ENCODE measurements around the gene FAM174C.

FAM174C gene

DNA sequence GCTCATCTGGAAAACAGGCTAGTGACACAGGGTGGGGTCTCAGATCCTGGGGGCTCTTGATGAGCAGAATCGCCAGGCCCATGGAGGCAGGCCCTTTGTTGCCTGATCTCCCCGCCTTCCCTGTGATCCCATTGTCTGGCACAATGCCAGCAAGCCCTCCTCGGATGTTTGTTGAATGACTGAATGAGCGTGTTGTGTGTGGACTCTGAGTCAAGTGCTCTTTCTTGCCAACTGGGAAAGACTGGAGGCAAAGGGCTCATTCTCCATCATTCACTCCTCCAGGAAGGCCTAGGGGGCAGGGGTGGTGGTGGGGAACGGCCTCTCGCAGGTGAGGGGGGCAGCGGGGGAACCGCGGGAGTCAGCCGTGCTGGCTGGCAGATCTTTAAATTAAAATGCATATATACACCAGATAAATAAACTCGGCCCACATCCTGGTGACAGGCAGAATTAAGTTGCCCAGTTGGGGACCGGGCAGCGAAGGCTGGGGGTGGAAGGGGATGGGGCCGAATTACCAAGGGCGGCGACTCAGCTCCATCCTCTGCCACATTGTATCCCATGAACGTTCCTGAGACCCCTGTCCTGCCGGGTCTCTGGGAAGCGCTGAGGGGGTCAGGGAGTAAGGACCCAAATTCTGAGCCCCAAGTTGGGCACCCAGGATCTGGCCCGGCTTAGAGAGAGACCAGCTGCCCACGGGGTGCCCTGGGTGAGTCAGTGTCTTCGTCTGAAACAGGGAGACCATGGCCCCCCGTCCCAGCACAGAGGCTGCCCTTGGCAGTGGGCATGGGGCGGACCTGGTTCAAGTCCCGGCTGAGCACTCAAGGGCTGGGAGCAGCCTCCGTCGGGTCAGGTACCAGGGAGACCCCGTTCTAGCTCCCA, 34.9 kb downstream of the FAM174C start:
- H3K4me1 ChIP-seq = peaks cover 22 to 75% (median 55%) of the 10 kb centered on the region in 10 experiments
- H3K9me3 ChIP-seq (replicated peaks in 1 of 11) = no peaks in the 10 kb centered on the region
- no peak overlapping the region for H3K27ac ChIP-seq
- no peak for TF ChIP-seq Cebpa-rat (IDR thresholded peaks at IDR 0.05)
- H3K36me3 ChIP-seq = no peaks in the 10 kb centered on the region
- peaks cover 0 to 32% (median 13%) of the 10 kb centered on the region in 11 experiments; a peak in 14 of 22 replicates for H4K20me1 ChIP-seq
- no peak overlapping the region for H3K4me3 ChIP-seq
- no peak overlapping the region for H3K9ac ChIP-seq
- peak overlapping the region in 4 of 11 experiments; percentile 42 to 97 (median 90); a peak in 6 of 22 replicates for H3K4me2 ChIP-seq
- peaks cover 0 to 49% (median 16%) of the 10 kb centered on the region in 11 experiments; a peak in 13 of 22 replicates for H3K27me3 ChIP-seq

DNA sequence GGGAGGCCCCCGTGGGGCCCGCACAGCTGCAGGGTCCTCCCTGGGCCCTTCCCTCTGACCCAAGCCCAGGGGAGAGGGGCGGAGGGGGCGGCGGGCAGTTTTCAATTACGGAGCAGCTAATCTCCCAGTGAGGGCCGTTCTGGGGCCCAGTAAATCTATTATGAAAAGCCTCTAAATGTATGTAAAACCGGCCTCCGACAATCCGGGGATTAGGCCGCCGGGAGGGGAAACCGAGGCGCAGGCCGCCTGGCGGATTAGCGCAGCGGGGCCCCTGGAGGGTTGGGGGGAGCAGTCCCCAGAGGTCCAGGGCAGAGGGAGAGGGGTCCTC, 35.5 kb downstream of the FAM174C start:
- Histone ChIP-seq H3K4me3 (no peak overlapping the region), H4K20me1 (peaks cover 0 to 37% (median 13%) of the 10 kb centered on the region in 11 experiments; a peak in 14 of 22 replicates), H3K27me3 (peaks cover 2 to 55% (median 22%) of the 10 kb centered on the region in 11 experiments), H3K4me2 (peak overlapping the region in 8 of 11 experiments; percentile 67 to 97 (median 82); a peak in 15 of 22 replicates), H3K9me3 (replicated peaks in 1 of 11) (no peaks in the 10 kb centered on the region), H3K36me3 (no peaks in the 10 kb centered on the region), H3K9ac (no peak overlapping the region), H3K27ac (no peak overlapping the region), H3K4me1 (peaks cover 24 to 77% (median 61%) of the 10 kb centered on the region in 10 experiments)
- TF ChIP-seq Cebpa-rat (IDR thresholded peaks at IDR 0.05) = no peak

DNA sequence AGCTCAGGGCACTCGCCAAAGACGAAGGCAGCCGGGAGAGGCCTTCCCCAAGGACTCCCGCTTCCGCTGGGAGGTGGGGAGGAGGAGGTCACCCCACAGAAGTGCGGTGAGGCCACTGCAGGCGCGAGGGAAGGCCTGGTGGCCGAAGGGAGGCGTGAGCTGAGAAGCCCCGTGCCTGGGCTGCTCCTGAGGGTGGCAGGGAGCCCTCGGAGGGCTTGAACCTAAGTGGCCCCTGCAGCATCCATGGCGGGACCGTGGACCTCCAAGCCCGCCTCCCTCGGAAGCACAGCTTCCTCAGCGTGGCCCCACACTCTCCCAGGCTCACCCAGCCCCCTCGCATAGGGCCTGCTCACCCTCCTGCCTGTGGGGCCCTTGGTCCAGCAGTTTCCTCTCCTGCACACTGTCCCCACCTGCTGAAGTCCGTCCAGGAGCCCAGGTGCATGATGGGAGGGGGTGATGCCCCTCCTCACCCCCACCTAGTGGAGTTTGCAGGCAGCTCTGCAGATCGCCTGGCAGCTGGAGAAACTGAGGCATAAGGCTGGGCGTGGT, 36.3 kb downstream of the FAM174C start:
- Histone ChIP-seq H3K27ac (no peak overlapping the region), H3K4me3 (no peak overlapping the region), H3K9me3 (replicated peaks in 1 of 11) (no peaks in the 10 kb centered on the region), H3K27me3 (peaks cover 10 to 63% (median 30%) of the 10 kb centered on the region in 11 experiments), H4K20me1 (peaks cover 0 to 45% (median 13%) of the 10 kb centered on the region in 11 experiments; a peak in 15 of 22 replicates), H3K9ac (peak overlapping the region in 4 of 11 experiments; percentile 3 to 34 (median 28); a peak in 3 of 22 replicates), H3K4me1 (peaks cover 27 to 81% (median 68%) of the 10 kb centered on the region in 10 experiments), H3K36me3 (no peaks in the 10 kb centered on the region), H3K4me2 (peak overlapping the region; percentile 38 to 97 (median 76); a peak in 21 of 22 replicates)
- TF ChIP-seq Cebpa-rat (IDR thresholded peaks at IDR 0.05) = no peak

DNA sequence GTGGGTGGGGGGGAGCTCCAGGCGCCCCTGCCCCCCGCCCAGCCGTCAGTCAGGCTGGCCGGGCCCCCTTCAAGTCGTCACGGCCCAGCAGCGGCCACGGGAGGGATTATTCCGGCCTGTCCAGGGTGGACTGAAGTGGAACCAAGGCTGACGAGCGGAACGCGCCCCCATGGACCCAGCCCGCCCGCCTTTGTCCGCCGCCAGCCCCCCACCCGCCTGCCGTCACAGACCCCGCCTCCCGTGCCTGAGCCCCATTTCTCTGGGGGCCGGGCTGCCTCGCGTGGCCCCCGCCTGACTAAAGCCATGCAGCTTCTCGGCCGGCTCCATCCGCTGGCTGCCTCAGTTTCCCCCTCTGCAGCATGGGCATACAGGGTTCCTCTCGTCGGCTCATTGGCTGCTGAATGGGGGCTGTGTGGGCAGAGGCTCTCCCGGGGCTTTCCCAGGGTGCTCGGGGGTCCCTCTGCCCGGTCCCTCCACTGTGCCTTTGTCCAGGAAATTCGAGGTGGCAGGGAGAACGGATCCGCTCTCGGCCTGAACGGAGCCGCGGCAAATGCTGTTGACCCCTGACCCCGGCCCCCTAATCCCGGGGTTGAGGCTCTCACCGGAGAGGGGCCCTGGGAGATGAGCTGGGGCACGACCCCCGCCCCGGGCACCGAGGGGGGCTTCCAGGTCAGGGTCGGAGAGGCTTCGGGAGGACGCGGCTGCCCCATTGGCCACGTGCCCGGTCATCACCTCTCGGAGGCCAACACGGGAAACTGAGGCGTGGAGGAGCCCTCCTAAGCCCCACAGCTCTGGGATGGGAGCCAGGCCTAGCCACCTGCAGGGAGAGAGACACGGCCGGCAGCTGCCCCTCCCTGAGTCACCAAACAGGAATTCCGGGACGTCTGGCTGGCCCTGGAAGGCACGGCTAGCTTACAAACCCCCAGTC, 37.7 kb downstream of the FAM174C start:
- Histone ChIP-seq H3K9ac (peak overlapping the region in 2 of 11 experiments; percentile 16 to 33; a peak in 2 of 22 replicates), H3K4me3 (peak overlapping the region in 3 of 10 experiments; percentile 22 to 33 (median 27); a peak in 2 of 20 replicates), H3K36me3 (no peaks in the 10 kb centered on the region), H3K9me3 (replicated peaks in 1 of 11) (no peaks in the 10 kb centered on the region), H3K4me2 (peak overlapping the region; percentile 53 to 97 (median 83)), H3K27ac (no peak overlapping the region), H3K27me3 (peaks cover 25 to 78% (median 44%) of the 10 kb centered on the region in 11 experiments), H3K4me1 (peaks cover 27 to 82% (median 70%) of the 10 kb centered on the region in 10 experiments), H4K20me1 (peaks cover 0 to 59% (median 13%) of the 10 kb centered on the region in 11 experiments; a peak in 15 of 22 replicates)
- TF ChIP-seq Cebpa-rat (IDR thresholded peaks at IDR 0.05) = no peak

DNA sequence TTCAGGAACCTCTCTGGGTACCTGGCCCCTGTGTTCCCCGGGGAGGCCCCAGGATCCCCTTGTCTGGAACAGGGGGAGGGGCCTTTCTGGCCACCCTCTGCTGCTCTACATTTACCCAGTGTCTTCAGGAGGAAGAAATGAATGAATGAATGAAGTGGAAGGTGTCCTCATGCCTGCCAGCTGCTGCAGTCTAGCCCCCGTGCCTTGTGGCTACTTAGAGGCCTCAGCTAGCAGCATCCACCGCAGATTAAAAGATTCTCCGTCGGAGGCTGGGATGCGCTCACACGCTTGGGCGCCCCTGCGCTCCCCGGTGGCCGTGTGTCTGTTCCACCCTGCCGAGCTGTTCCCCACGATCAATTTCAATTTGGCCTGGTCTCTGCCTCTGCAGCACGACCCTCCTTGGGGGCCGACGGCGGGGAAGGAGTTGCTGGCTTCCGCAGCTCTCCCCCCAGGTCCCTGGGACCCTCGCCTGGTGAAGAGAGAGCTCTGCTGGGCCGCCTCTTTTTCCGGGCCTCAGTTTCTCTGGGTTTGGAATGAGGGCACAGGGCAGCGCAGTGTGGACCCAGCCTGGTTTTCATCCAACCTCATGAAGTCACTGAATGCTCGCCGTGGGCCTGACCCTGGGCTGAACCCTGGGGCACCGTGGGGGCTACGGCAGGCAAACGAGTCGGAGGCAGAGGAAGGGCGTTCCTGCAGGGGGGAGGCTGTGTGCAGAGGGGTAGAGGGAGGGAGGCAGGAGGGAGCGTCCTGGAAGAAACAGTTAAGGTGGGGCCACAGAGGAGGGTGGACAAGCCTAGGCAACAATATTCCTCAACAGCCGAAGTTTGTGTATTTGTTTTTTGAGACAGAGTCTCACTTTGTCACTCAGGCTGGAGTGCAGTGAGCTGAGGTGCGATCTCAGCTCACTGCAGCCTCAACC, 38.6 kb downstream of the FAM174C start:
- Histone ChIP-seq H3K36me3 (no peaks in the 10 kb centered on the region), H4K20me1 (peaks cover 0 to 59% (median 14%) of the 10 kb centered on the region in 11 experiments; a peak in 15 of 22 replicates), H3K4me1 (peaks cover 27 to 84% (median 71%) of the 10 kb centered on the region in 10 experiments), H3K27ac (peak overlapping the region in 1 of 11 experiments; percentile 40; a peak in 1 of 22 replicates), H3K4me3 (peak overlapping the region in 1 of 10 experiments; percentile 22; a peak in 1 of 20 replicates), H3K27me3 (peaks cover 34 to 87% (median 53%) of the 10 kb centered on the region in 11 experiments), H3K9ac (peak overlapping the region in 2 of 11 experiments; percentile 29 to 32; a peak in 2 of 22 replicates), H3K9me3 (replicated peaks in 1 of 11) (no peaks in the 10 kb centered on the region), H3K4me2 (peak overlapping the region; percentile 53 to 97 (median 83); a peak in 21 of 22 replicates)
- no peak for TF ChIP-seq Cebpa-rat (IDR thresholded peaks at IDR 0.05)

DNA sequence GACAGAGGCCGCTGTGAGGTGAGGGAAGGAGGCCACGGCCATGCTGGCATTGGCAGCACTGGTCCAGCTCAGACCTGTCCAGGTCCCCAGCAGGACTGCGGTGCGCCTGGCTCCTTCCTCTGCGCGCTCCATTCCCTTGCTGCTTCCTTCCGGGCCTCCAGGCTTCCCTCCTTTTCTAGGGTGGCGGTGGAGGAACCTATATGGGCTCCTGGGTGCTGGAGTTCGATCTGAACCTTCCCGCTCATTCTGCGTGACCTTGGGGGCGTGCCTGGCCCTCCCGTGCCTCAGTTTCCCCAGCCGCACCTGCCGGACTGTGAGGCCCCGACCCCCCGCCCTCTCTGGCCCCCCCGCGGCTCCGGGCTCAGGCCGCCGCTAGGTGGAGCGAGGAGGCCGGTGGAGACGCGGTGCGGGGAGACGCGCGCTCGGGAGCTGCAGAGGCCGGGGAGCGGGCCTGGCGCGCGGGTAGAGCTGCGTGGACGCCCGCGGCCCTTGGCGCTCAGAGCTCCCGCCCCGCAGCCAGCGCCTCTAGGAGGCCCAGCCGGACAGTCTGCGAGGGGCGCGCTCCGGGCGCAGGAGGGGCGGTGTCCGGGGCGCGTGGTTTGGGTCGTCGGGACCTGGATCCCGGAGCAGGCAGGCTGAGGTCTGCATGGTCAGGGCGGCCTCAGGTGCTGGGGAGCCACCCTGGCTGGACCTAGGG, 40.3 kb downstream of the FAM174C start:
- peak overlapping the region; percentile 79 to 97 (median 92) for H3K4me2 ChIP-seq
- peak overlapping the region; percentile 35 to 65 (median 47); a peak in 19 of 20 replicates for H3K4me3 ChIP-seq
- H4K20me1 ChIP-seq = peaks cover 0 to 59% (median 14%) of the 10 kb centered on the region in 11 experiments; a peak in 15 of 22 replicates
- peaks cover 50 to 99% (median 69%) of the 10 kb centered on the region in 11 experiments for H3K27me3 ChIP-seq
- TF ChIP-seq Cebpa-rat (IDR thresholded peaks at IDR 0.05) = no peak
- peaks cover 27 to 73% (median 65%) of the 10 kb centered on the region in 10 experiments for H3K4me1 ChIP-seq
- H3K36me3 ChIP-seq = no peaks in the 10 kb centered on the region
- H3K27ac ChIP-seq = no peak overlapping the region
- H3K9me3 ChIP-seq (replicated peaks in 1 of 11) = no peaks in the 10 kb centered on the region
- peak overlapping the region in 5 of 11 experiments; percentile 20 to 50 (median 47); a peak in 6 of 22 replicates for H3K9ac ChIP-seq

DNA sequence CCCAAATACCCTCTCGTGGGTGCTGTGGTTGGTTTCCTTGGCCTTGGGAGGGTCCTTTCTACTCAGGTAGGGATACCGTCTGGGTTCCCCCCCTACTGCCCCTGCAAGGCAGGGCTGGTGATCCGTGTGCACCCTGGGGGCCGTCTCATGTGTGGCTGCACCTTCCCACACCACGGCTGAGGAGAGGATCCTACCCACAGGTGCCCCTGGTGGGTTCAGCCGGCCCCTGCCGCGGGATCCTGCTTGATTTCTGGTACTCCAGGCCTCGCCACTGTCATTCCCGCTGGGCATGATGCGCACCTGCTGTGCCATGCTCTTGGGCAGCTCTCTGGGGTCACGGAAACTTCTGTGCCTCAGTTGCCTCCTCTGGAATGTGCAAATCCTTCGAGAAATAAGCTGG, 41.1 kb downstream of the FAM174C start:
- peaks cover 23 to 67% (median 58%) of the 10 kb centered on the region in 10 experiments for H3K4me1 ChIP-seq
- H4K20me1 ChIP-seq = peaks cover 0 to 57% (median 14%) of the 10 kb centered on the region in 11 experiments; a peak in 15 of 22 replicates
- H3K36me3 ChIP-seq = no peaks in the 10 kb centered on the region
- no peak for TF ChIP-seq Cebpa-rat (IDR thresholded peaks at IDR 0.05)
- peak overlapping the region in 10 of 11 experiments; percentile 79 to 97 (median 92); a peak in 16 of 22 replicates for H3K4me2 ChIP-seq
- no peaks in the 10 kb centered on the region for H3K9me3 ChIP-seq (replicated peaks in 1 of 11)
- H3K9ac ChIP-seq = 0 out of 22 replicates have a peak overlapping the region, but pooled peaks of 1 of the 11 experiments have one; percentile 50
- H3K4me3 ChIP-seq = peak overlapping the region in 2 of 10 experiments; percentile 47 to 65; a peak in 5 of 20 replicates
- peaks cover 51 to 99% (median 74%) of the 10 kb centered on the region in 11 experiments for H3K27me3 ChIP-seq
- no peak overlapping the region for H3K27ac ChIP-seq

All from BLaER1 treated with 17β-estradiol and CSF1 and Interleukin-3, amounts not matched to agents 10 nM and 100 nM (cell line).